DMS 273 (cell line): ENCODE measurements around the gene SHB.

Experiments
- DNase-seq: peaks from one replicate; lab custom pipeline; 2025; ENCODE audit not compliant: unreplicated experiment; lab: John Stamatoyannopoulos, UW

Gene SHB

DNA sequence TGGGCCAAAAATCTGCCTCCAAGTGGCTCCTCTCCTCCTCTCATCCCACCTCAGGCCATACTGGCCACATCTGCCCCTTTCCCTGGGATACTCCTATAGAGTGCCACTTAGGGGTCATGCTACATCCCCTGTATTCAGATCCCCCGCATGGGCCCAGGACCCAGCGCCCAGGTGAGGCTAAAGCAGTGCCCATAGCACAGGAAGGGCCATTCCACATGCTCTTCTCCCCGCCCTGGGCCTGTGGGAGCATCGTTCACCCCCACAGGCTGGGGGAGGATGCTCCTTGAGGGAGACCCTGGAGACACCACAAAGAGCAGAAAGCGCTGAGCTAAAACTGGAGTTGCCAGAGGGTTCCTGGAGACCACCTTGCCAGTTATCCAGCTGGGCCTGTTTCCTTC lies 112.6 kb downstream of the SHB start:
- DNase-seq, result no peak

DNA sequence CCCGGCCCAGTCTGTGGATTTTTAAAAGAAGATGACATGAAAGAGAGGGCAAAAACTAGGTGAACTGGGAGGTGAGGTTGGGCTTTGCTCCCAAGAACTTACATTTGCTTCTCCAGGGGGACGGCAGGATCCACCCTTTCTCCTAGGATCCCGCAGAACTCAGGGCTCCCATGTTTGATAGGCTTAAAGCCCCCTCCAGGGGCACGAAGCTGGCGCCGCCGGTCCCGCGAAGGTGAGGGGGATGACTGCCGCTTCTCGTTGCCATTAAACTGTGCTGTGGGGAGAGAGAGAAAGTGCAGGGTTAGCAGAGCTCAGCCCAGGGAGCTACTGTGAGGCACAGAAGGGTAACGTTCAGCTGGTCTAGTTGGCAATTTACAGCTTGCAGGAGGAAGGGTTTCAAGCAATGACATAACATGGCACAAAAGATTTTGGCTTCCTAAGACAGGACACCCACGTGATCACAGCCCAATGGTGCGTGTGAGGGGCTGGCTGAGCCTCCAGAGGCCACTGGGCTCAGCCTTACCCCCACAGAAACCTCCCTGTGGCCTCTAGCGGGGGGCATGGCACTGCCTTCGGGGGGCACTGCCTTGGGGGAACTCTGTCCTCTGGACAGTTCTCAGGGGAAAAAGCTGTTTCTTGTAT lies 113.1 kb downstream of the SHB start:
- DNase-seq, result no peak

DNA sequence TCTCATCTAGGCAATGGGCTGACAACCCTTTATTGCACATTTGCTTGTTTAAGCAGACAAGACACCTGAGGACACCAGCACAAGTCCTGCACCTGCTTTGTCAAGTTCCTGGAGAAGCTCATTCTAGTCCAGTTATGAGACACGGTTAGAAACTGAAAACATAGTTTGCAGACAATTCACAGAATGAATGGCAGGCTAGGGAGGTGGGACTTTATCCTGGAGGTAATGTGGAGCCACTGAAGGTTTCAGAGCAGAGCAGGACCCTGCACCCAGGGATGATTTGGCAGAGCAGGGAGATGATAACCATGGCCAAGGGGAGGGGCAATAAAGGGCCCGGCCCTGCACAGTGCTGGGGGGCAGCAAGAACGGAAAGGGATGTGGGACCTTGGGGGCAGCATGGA lies 114.4 kb downstream of the SHB start:
- no peak for DNase-seq

DNA sequence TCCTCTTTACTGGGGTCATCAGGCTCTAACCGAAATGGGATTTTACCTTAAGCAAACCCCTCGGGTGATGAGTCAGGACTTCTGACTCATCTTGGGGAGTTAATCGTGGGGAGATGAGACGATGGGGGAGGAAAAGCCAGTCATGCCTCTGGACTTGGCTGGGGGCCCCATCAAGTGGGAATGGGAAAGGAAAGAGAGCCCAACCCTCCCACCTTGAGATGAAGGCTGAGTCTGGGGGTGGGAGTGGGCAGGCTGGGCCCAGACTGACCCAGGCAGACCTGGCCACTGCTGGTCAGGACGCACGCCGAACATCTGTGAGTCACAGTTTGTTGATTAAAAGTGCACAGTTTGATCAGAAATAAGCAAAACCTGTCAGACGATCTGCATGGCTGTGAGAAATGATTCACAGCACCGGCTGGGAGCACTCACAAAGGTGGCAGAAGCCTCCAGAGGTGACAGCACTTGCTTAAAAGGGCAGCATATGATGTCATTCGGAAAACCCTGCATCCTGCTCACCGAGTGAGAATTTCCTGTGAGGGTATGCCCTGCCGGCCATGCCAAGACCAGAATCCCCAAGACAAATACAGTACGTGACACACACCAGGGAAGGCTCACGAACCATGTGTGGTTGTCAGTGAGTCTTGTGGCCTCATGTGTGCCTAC lies 115.1 kb downstream of the SHB start:
- DNase-seq, result no peak

DNA sequence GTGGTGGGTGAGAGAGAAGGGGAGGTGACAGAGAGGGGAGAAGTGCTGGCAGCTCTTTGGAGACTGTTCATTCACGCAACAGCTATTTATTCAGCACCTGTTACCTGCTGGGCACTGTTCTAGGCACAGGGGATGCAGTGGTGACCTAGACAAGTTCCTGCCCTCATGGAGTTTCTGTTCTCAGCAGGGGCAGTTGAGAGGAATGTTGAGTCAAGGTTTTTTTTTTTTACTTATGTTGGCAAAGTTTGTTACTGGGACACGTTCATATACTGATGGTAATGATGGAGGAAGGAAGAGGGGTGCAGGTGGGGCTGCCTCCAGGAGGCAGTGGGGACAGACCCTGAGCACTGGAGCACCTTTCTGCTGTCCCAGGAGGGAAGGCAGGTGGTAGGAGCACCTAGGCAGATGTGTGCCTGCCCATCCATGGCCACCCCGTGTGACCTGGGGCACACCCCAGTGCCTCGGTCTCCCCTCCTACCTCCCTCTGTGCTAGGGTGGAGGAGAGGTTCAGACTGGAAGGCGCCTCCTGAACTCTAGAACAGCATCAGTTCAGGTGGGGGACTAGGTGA lies 115.7 kb downstream of the SHB start:
- no peak for DNase-seq

DNA sequence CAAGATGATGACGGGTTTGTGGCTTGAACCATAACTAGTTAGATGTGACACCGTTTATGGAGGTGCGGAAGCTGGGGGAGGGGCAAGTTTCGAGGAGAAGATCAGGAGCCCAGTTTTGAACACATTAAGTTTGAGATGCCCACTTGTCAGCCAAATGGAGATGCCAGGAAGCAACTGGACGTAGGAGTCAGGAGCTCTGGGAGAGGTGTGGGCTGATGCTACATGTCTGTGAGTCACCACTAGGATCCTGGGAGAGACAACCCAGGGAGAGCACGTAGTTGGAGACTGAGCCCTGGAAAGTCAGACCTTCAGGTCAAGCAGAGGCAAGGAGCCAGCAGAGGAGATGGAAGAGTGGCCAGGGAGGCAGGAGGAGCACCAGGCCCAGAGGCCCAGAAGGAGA lies 116.3 kb downstream of the SHB start:
- DNase-seq, result no peak

DNA sequence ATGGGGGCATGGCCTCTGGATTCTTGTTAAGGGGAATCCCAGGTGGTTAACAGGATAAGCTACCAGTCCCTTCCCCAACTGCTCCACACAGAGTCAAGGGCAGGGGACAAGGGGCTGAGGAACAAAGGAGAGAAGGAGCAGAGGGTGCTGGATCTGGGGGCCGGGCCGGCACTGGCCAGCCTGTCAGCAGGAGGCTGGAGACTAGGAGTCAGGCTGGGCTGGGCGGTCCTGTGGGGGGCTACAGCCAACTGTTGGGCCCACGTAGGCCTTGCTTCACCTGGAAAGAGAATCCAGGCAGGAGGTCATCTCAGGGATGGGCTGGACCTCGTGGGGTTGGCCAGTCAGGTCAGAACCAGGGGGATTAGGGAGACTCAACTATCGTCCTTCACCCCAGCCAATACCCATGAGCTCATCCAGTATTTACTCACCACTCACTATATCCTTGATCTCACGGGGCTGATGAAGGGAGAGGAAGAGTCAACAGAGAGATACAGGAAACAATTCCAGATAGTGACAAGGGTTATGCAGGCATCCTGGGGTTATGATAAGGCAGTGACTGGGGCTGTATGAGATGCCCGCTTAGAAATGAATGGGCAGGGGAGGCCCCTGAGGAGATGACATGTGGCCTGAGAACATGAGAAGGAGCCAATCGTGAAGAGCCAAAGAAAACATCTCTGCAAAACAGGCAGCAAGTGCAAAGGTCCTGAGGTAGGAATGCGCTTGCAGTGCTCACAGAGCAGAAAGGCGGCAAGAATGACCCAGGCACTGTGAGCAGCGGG lies 117.2 kb downstream of the SHB start:
- no peak for DNase-seq

DNA sequence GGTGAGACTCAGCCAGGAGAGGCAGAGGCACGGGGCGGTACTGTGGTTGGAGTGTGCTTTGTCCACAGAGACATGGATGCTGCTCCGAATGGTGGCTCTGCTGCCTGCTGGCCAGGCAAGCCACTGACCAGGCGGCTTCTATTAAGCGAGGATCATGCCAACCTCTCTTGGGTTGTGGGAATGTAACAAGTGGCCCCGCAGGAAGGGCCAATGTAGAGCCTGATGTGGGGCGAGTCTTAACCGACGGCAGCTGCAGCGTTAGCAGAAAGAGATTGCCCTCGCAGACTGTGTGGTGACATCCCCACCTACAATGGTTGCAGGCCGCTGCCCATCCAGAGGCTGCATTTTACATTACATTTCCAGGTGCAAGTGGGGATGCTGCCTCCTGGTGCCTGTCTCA lies 118.5 kb downstream of the SHB start:
- no peak for DNase-seq

DNA sequence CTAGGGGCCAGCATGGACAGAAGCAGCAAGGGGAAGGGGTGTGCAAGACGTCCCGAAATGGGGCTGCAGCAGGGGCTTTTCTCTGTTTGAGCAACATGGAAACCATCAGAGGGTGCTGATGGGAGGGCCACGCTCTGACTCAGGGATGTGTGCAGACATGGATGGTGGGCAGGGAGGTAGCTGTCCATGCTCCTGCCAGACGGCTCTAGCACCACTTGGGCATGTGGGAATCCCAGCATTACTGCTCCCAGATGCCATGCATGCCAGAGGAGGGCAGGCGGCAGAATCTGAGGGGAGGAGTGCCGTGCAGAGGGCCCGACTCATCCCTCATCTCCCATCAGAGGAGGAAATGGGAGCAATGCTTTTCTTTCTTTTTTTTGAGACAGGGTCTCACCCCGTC lies 119.5 kb downstream of the SHB start:
- DNase-seq, result no peak

DNA sequence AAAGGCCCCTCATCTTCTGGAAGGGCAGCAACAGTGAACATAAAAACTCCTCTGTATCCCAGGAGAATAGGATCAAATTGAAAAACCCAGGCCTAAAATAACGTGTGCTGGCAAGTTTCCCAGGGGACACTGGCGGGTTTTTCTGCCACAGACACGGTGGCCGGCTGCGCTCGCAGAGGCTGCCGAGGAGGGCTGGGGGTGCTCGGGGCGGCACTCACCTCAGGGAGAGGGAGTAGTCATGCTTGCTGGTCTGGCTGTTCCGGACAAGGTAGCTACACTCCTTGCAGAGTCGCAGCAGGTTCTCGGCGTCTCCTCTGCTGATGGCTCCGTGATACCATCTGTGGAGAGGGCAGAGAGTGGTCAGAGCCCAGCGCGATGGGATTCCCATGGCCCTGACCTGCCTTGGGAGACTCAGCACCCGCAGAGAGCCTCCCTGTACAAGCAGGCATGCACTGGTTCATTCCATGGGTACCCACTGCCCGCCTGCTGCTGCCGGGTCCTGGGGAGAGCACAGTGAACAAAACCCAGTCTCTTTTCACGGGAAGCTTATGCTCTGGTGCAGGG lies 120.5 kb downstream of the SHB start:
- no peak for DNase-seq

DNA sequence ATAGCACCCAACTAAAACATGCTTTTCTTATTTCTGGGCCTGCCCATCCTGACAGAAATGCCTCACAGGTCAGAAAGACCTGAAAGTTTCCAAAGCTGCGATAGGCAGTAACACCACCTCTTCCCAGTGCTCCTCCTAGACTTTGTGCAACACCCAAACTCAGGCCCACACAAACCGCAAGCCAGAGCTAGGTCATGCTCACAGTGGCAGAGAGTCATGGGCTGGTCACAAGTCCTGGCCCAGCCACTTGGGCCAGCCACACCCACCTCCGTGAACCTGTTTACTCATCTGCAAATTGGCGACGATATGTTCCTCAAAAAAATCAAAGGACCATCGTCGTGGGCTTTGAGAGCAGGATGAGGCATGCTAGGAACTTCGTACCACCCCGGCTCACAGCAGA lies 121.0 kb downstream of the SHB start:
- DNase-seq, result no peak

DNA sequence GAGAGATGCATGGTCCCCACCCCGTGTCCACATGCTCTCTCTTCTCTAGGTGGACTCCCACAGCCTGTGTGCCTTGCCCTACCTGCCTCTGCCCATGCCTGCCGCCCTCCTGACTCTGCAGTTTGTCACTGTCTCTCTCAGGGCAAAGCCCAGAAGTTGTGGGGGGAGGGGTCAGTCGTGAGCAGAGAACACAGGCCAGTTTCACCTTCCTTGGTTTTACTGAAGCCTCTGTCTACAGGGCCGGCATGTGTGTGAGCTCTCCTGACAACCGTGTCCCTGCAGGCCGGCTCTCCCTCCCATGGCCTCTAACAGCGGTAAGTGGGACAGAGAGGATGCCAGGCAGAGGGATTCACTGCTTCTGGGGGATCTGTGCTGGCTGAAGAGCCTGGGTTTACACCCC lies 121.6 kb downstream of the SHB start:
- no peak for DNase-seq

DNA sequence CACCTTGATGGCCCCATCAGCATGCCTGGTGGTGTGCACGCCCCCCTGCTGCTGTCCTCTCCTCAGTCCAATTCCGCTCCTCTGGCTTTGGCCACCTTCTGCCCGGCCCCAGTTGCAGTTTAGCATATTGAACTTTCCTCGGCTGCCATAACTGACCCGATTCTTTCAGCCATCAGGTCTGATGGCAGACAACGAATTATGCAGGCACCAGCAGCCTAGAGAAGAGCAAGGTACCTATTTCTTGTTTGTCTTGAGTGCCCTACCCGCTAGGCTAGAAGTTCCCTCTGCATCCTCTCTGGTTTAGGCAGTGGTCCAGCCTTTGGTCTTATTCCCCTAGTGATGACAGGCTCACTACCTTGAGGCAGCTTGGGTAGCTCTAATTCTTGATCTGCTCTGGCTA lies 122.1 kb downstream of the SHB start:
- no peak for DNase-seq

DNA sequence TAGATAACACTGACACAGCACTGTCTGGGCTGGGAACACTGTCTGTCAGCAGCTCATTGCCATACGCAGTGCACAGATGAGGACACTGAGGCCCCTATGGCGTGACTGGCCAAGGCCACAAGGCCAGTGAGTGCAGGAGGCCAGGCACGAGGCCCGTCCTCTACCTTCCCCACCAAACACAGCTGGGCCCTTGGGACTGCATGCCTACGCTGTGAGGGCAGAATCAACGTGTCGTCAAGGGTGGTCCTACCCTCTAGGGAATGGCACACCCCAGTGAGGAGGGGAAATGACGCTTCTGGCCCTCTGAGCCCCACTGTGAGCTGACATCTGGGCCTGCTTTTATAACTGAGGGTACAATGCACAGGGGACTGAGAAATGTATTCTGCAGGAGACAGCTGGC lies 123.0 kb downstream of the SHB start:
- no peak for DNase-seq

DNA sequence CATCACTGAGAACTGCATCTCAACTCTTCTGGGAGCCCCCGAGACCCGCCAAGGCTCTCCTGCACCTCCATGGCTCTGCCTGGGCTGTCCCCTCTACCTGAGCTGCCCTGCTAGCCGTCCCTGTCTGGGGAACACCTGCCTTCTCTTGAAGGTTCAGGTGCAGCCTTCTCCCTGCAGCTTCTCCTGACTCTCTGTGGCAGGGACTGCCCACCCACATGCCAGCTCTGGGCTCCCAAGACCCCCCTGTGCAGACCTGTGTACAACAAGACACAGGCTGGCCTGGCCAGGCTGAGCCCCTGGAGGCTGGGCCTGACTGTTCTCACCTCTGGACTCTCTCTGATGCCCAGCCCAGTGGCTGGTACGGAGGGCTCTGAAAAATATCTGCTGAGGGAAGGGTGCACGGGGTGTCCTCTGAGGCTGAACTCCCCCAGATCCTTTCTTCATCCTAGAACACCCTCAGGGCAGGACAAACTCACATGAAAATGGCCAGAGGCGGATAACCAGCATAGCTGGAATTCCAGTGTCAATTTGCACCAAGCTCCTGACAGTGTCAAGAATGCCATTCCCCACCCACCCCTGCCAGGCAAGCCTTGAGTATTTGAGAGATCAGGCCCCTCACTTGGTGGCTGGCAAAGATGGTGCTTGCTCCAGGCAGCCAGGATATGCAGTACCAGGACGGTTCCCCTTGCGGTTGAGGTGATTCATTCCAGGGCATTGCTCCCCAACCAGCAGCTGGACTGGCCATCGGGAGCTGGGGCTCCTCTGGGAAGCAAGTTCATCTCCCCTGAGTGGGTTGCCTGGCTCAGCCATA lies 124.2 kb downstream of the SHB start:
- DNase-seq, result no peak

DNA sequence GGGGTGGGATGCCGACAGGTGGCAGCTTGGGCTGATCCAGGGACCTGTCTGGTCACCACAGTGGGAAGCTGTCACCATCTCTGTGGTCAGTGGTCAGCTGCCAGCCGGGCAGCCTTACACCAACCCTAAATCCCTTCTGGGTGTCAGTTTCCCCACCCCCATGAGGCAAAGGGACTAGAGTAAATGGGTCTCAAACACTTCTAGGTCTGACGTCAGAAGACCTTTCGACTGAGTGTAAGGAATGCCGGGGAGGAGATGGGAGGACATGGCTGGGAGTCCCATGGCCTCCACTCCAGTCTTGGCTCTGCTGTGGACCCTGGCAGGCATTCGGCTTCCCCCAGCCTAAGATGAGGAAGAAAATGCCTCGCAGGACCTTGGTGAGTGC lies 124.8 kb downstream of the SHB start:
- DNase-seq, result no peak

DNA sequence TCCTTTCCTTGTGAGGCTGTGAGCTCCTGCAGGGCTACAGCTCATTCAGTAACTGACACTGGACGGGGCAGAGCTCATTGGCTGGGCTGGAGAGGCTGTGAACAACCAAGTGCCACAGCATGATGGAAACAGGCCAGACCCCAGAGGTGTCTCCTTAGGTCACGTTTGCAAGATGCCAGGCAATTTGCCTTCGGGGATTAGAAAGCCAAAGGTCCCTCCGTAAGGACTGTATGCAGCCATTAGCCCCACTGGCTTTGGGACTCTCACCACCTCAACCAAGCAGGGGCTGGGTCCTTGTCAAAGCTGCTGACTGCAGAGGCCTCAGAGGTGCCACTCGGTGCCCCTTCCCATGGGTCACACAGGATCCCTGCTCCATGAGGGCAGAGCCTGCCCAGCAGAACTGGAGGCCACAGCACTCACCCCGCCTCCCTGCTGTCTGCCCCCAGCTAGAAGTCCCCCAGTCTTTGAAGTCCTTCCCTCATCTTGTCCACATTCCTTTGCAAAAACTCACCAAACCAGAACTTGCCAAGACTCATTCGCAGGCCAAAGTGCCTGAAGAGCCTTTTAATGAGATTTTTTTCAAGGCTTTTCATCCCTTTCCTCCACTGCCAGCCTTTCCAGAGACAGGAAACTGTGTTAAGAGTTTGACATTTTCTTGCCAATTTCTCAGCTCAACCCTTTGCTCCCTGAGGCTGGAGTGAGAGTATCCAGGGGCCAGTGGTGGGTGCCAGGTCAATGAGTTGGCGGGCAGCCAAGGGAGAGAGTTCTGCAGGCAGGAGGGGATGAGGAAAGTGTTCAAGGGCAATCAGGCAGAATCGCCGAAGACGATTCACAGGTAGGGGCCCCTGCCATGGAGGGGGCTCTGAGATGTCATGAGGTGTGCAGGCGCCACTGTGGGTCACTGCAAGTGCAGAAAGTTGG lies 125.4 kb downstream of the SHB start:
- DNase-seq, result no peak

DNA sequence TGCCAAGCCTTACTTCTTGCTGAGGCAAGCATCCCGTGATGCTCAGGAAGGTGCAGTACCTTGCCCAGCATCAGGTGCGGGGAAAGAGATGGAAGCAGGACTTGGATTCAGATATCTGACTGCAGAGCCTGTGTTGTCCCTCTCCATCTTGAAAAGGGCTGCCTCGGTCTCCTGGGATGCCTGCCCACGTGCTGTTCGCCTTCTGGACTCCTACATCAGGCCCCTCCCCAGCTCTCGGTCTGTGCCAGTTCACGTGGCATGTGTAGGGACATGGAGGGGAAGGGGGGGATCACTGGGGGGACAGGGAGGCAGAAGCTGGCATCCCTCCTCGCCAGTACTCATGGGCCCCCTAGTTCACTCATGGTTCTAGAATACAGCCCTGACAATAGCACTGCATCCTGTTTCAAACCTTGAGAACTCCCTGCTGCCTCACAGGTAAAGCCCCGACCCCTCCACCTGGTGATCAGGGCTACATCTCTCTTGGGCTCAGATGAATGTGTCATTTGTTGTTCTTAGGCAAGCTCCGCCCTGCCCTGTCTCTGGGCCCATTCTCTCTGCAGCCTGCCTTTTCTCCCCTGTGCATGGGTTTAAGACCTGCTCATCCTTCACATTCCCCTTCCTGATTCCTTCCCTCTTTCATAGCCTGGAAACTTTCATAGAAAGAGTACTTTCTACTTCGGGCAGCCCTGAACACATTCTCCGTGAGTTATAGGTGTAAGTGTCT lies 126.2 kb downstream of the SHB start:
- DNase-seq, result peak; percentile 16

DNA sequence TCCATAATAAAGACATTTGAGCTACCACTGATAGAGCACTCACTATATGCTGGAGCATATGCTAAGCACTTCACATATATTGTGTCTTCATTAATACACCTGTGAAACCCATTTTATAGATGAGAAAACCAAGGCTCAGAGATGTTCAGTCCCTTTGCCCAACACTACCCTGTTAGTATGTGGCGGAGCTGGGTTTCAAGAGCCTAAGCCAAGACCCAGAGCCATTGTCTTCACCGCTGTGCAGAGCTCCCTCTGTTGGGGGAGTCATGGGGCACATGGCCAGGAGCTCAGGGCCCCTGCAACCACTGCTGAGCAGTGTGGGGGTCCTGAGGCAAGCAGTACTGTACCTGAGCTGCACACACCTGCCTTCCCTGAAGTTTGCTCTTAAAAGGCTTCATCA lies 127.8 kb downstream of the SHB start:
- DNase-seq, result no peak
